Measurements from ENCODE around the gene INHBB. TPM values are rescaled to one million over a fixed set of nuclear protein-coding genes. Genes with fewer than 3 reads are reported as not detected.

INHBB gene
- polyA plus RNA-seq, 1 donor from 2014 or later, result not detected

DNA sequence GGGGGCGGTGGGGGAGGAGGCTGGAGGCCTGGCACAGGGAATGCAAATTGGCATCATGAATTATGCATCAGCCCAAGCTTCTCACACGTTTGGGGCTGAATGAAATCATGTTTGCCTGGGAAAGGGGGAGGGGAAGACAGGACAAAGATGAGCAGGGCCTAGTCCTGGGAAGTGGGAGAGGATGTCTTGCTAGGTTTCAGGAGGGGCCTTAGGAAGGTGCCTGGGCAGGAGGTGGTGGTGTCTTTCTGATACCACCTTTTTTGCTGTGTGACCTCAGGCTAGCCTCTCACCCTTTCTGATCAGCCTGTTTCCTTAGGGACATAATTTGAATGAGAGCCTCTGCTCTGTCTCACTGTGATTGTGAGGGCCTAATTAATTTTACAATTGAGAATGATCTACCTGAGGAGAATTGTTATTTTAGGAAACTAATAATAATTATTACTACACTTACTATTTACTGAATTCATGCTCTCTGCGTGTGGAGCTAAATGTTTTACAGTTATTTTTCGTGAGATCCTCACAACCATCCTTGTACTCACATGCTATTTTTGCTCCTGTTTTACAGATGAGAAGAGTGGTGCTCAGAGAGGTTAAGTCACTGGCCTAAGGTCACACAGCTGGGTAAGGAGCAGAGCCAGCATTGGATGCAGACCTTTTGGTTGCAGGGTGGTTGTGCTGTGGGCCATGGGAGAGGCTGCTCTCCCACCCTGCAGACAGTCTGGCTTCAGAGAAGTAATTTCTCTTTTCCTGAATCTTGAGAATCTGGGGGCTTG lies 39.6 kb downstream of the INHBB start:
- Histone ChIP-seq H3K9me2 (ENCODE audit: insufficient read depth, low read length) (no peaks in the 10 kb centered on the region), H3K4me2 (ENCODE audit: low read length) (no peak overlapping the region), H3K79me2 (replicated peaks; ENCODE audit: insufficient read depth, low read length) (no peaks in the 10 kb centered on the region)

DNA sequence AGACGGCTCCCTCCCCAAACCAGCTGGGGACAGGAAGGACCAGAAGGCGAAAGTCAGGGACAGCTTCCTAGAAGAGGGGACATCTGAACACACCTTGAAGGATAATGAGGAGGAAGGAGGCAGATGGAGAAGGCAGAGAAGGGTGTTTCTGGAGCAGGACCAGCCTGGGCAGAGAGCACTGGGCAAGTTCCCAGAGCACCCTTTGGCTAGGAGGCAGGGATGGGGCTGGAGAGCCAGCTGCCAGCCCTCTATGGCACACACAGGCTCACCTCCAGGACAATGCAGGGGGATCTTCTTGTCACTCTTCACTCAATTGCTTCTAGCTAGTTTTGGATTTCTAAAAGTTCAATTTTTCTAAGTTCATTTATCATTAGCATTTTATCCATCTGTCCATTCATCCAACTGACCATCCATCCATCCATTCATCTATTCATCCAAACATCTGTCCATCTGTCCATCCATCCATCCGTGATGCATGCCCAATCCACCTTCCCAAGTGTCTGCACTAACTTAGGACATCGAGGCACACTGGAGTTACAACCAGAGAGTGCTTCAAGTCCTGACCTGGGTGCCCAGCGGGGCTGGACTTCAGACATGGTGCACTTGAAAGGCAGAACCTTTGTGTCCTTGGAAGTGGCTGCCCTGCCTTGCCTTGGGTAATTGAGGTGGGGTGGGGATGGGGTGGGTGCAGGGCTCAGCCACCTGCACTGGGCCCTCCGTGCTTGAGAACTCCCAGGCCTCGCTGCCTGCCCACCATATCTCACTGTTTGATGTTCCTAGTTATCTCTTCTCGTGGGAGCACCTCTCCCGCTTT lies 42.5 kb downstream of the INHBB start:
- no peaks in the 10 kb centered on the region for H3K27me3 ChIP-seq (ENCODE audit: insufficient read depth, low read depth, low read length)
- no peak overlapping the region for H2AFZ ChIP-seq (ENCODE audit: low read depth, low read length)
- H3K36me3 ChIP-seq (ENCODE audit: insufficient read depth, low read length), result no peaks in the 10 kb centered on the region
- no peaks in the 10 kb centered on the region for H4K20me1 ChIP-seq (ENCODE audit: insufficient read depth)
- no peak overlapping the region for H3K4me2 ChIP-seq (ENCODE audit: low read length)
- no peaks in the 10 kb centered on the region for H3K9me2 ChIP-seq (ENCODE audit: insufficient read depth, low read length)
- H3F3A ChIP-seq (ENCODE audit: insufficient read depth, low read length, poor library complexity, severe bottlenecking), result no peaks in the 10 kb centered on the region
- H3K4me3 ChIP-seq (ENCODE audit: low read length), result no peak overlapping the region
- no peak overlapping the region for H3K9ac ChIP-seq (ENCODE audit: low read length)
- no peak overlapping the region for H3K27ac ChIP-seq (ENCODE audit: low read length)
- no peaks in the 10 kb centered on the region for H3K79me2 ChIP-seq (replicated peaks; ENCODE audit: insufficient read depth, low read length)
- H3K9me3 ChIP-seq (ENCODE audit: low read length), result no peaks in the 10 kb centered on the region
- TF ChIP-seq TAF1 (IDR thresholded peaks at IDR 0.05; ENCODE audit: low read depth) (no peak), POLR2AphosphoS5 (IDR thresholded peaks at IDR 0.05) (no peak), RAD21 (conservative IDR thresholded peaks at IDR 0.05) (no peak), SMC3 (conservative IDR thresholded peaks at IDR 0.05; ENCODE audit: poor library complexity) (no peak), EZH2 (IDR thresholded peaks at IDR 0.05; ENCODE audit: borderline replicate concordance, insufficient read depth, low read length, poor library complexity, severe bottlenecking) (no peak), MXI1 (conservative IDR thresholded peaks at IDR 0.05; ENCODE audit: poor library complexity, severe bottlenecking) (no peak), EP300 (conservative IDR thresholded peaks at IDR 0.05; ENCODE audit: poor library complexity, severe bottlenecking) (no peak)
- TF ChIP-seq, protein P1, sequence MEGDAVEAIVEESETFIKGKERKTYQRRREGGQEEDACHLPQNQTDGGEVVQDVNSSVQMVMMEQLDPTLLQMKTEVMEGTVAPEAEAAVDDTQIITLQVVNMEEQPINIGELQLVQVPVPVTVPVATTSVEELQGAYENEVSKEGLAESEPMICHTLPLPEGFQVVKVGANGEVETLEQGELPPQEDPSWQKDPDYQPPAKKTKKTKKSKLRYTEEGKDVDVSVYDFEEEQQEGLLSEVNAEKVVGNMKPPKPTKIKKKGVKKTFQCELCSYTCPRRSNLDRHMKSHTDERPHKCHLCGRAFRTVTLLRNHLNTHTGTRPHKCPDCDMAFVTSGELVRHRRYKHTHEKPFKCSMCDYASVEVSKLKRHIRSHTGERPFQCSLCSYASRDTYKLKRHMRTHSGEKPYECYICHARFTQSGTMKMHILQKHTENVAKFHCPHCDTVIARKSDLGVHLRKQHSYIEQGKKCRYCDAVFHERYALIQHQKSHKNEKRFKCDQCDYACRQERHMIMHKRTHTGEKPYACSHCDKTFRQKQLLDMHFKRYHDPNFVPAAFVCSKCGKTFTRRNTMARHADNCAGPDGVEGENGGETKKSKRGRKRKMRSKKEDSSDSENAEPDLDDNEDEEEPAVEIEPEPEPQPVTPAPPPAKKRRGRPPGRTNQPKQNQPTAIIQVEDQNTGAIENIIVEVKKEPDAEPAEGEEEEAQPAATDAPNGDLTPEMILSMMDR (IDR thresholded peaks at IDR 0.05; ENCODE audit: poor library complexity, severe bottlenecking), result no peak

More for the DNA sequence above, 39.6 kb downstream of the INHBB start:
- no peak overlapping the region for H3K9ac ChIP-seq (ENCODE audit: low read length)
- no peaks in the 10 kb centered on the region for H3K27me3 ChIP-seq (ENCODE audit: insufficient read depth, low read depth, low read length)
- H2AFZ ChIP-seq (ENCODE audit: low read depth, low read length), result no peak overlapping the region
- no peaks in the 10 kb centered on the region for H3F3A ChIP-seq (ENCODE audit: insufficient read depth, low read length, poor library complexity, severe bottlenecking)
- H4K20me1 ChIP-seq (ENCODE audit: insufficient read depth), result no peaks in the 10 kb centered on the region
- H3K9me3 ChIP-seq (ENCODE audit: low read length), result no peaks in the 10 kb centered on the region
- no peak overlapping the region for H3K4me3 ChIP-seq (ENCODE audit: low read length)
- H3K27ac ChIP-seq (ENCODE audit: low read length), result no peak overlapping the region
- H3K36me3 ChIP-seq (ENCODE audit: insufficient read depth, low read length), result no peaks in the 10 kb centered on the region
- TF ChIP-seq SMC3 (conservative IDR thresholded peaks at IDR 0.05; ENCODE audit: poor library complexity) (no peak), MXI1 (conservative IDR thresholded peaks at IDR 0.05; ENCODE audit: poor library complexity, severe bottlenecking) (no peak), RAD21 (conservative IDR thresholded peaks at IDR 0.05) (no peak), TAF1 (IDR thresholded peaks at IDR 0.05; ENCODE audit: low read depth) (no peak), EP300 (conservative IDR thresholded peaks at IDR 0.05; ENCODE audit: poor library complexity, severe bottlenecking) (no peak), POLR2AphosphoS5 (IDR thresholded peaks at IDR 0.05) (no peak), EZH2 (IDR thresholded peaks at IDR 0.05; ENCODE audit: borderline replicate concordance, insufficient read depth, low read length, poor library complexity, severe bottlenecking) (no peak)
- TF ChIP-seq, protein P1 (IDR thresholded peaks at IDR 0.05; ENCODE audit: poor library complexity, severe bottlenecking), result no peak
- TF ChIP-seq, protein P2, sequence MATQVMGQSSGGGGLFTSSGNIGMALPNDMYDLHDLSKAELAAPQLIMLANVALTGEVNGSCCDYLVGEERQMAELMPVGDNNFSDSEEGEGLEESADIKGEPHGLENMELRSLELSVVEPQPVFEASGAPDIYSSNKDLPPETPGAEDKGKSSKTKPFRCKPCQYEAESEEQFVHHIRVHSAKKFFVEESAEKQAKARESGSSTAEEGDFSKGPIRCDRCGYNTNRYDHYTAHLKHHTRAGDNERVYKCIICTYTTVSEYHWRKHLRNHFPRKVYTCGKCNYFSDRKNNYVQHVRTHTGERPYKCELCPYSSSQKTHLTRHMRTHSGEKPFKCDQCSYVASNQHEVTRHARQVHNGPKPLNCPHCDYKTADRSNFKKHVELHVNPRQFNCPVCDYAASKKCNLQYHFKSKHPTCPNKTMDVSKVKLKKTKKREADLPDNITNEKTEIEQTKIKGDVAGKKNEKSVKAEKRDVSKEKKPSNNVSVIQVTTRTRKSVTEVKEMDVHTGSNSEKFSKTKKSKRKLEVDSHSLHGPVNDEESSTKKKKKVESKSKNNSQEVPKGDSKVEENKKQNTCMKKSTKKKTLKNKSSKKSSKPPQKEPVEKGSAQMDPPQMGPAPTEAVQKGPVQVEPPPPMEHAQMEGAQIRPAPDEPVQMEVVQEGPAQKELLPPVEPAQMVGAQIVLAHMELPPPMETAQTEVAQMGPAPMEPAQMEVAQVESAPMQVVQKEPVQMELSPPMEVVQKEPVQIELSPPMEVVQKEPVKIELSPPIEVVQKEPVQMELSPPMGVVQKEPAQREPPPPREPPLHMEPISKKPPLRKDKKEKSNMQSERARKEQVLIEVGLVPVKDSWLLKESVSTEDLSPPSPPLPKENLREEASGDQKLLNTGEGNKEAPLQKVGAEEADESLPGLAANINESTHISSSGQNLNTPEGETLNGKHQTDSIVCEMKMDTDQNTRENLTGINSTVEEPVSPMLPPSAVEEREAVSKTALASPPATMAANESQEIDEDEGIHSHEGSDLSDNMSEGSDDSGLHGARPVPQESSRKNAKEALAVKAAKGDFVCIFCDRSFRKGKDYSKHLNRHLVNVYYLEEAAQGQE (IDR thresholded peaks at IDR 0.05; ENCODE audit: borderline replicate concordance), result no peak

All from neural cell (in vitro differentiated cells).